Kidney epithelial cell (primary cell): ENCODE results near the gene UQCC2. TPM values are rescaled to one million over a fixed set of nuclear protein-coding genes. Genes with fewer than 3 reads are reported as not detected.

Experiments
- DNase-seq: peaks from one replicate; pipeline ENCODE4 v3.0.0-alpha.2; 2010; ENCODE audit warnings: low read depth
- H3K27me3 ChIP-seq: 2 replicates; pipeline ENCODE4 v1.6.0; 2011; ENCODE audit warnings: low read length; ENCODE audit not compliant: control insufficient read depth, insufficient read depth
- H3K36me3 ChIP-seq: 2 replicates; pipeline ENCODE4 v1.5.1; 2011; ENCODE audit warnings: low read length; ENCODE audit not compliant: control insufficient read depth, insufficient read depth
- H3K4me3 ChIP-seq: 2 replicates; pipeline ENCODE4 v1.5.1; 2011; ENCODE audit warnings: low read depth, mild to moderate bottlenecking, control low read depth, low read length
- CTCF ChIP-seq: IDR thresholded peaks from 2 replicates; pipeline ENCODE4 v1.5.1; 2011; ENCODE audit warnings: mild to moderate bottlenecking, moderate library complexity, low read length, control low read depth, inconsistent platforms; ENCODE audit not compliant: insufficient read depth, poor library complexity, severe bottlenecking
- total RNA-seq: library from RNA; depleted of rRNA; stranded (reverse); fragments of >200 nt; gene quantifications from 2 replicates; pipeline ENCODE4 v1.2.3, GENCODE V29; 2015

Gene UQCC2
- total RNA-seq, 1 donor from 2014 or later = 38.4 TPM

DNA sequence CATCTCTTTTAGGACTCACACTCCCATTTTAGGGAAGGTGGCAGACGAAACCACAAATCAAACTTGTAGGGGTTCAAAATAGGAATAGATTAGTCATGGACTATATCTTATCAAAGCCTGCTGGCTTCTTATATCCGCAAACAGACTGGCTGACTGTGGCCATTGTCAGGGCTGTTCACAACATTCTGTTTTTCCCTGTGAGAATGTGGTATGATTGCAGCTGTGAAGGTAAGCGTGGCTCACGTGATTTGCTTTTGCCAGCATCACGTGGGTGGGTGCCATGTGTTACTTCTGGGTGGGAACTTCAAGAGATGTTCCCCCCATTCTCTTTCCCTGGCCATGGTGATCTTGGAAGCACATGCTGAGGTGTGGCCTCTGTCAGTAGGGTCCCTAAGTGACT lies 29.3 kb upstream of the UQCC2 start:
- TF ChIP-seq CTCF = no peak
- no peaks in the 10 kb centered on the region for H3K36me3 ChIP-seq
- DNase-seq = no peak
- H3K27me3 ChIP-seq = peaks cover 2% of the 10 kb centered on the region
- H3K4me3 ChIP-seq = no peak overlapping the region

- H3K4me3 ChIP-seq = no peak overlapping the region
- peaks cover 2% of the 10 kb centered on the region for H3K27me3 ChIP-seq
- TF ChIP-seq CTCF = no peak
- H3K36me3 ChIP-seq = no peaks in the 10 kb centered on the region
- DNase-seq = no peak
These were observed 28.7 kb upstream of the UQCC2 start for GRCh38 chr6:33740204-33740608.

- no peak for DNase-seq
- no peak for TF ChIP-seq CTCF
- Histone ChIP-seq H3K36me3 (no peaks in the 10 kb centered on the region), H3K27me3 (peaks cover 2% of the 10 kb centered on the region), H3K4me3 (no peak overlapping the region)
These were observed 28.1 kb upstream of the UQCC2 start for GRCh38 chr6:33739571-33739970.

- peaks cover 2% of the 10 kb centered on the region for H3K27me3 ChIP-seq
- no peak for DNase-seq
- H3K4me3 ChIP-seq = no peak overlapping the region
- H3K36me3 ChIP-seq = no peaks in the 10 kb centered on the region
- TF ChIP-seq CTCF = no peak
These were observed 27.4 kb upstream of the UQCC2 start for GRCh38 chr6:33738879-33739278.

GRCh38 chr6:33738153-33738552 lies 26.7 kb upstream of the UQCC2 start:
- no peak for TF ChIP-seq CTCF
- no peak for DNase-seq
- Histone ChIP-seq H3K27me3 (peaks cover 2% of the 10 kb centered on the region), H3K36me3 (no peaks in the 10 kb centered on the region), H3K4me3 (no peak overlapping the region)

GRCh38 chr6:33737267-33738026 lies 25.9 kb upstream of the UQCC2 start:
- Histone ChIP-seq H3K27me3 (no peaks in the 10 kb centered on the region), H3K4me3 (no peak overlapping the region), H3K36me3 (no peaks in the 10 kb centered on the region)
- no peak for DNase-seq
- TF ChIP-seq CTCF = no peak
